Activated CD4-positive, alpha-beta T cell treated with anti-CD3 and anti-CD28 coated beads, Interleukin-2, amount 50 U/mL, for 4 hours (primary cell): ENCODE data around the gene FYN.

Experiments
- DNase-seq, 2 experiments: peaks; one replicate each; pipeline ENCODE4 v3.0.0-alpha.2; 2020

Gene FYN

GRCh38 chr6:111722179-111722731 is 151.0 kb downstream of the FYN start:
- DNase-seq, result no peak

GRCh38 chr6:111721753-111722154 is 151.5 kb downstream of the FYN start:
- peak; percentile 26 to 29 for DNase-seq

GRCh38 chr6:111720931-111721496 is 152.2 kb downstream of the FYN start:
- DNase-seq, result no peak

DNA sequence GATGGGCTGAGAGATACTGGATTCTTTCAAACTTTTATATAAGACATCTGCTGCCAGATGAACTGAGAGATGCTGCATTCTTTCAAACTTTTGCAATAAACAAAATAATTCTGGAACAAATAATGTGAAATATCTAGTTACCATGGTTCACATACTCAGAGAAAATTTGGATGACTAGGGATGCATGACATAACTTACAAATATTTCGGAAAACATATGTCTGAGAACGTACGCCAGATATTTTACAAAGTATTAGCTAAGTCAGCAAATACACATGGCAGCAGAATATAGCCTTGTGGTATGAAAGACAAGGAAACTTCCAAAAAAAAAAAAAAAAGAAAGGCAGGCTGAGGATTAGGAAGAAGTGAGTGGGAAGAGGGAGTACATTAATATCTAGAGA is 154.3 kb downstream of the FYN start:
- no peak for DNase-seq

DNA sequence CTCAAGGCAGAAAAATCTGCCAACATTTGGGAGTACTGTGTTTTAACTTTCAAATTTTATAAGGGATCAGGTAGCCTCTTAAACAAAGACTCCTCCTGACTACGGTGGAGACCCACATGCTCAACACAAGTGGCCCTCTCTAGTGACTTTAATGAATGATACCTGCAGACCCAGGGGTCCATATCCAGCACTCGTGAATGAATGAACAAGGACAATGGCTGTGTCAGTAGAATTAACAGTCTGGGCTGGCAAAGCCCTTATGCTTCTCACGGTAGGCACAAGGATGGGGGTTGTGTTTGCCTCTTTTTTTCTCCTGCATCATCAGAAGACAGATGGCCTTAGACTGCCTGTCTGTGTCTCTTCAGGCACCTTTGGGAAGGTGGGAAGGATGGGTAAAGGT is 154.9 kb downstream of the FYN start:
- DNase-seq, result no peak

DNA sequence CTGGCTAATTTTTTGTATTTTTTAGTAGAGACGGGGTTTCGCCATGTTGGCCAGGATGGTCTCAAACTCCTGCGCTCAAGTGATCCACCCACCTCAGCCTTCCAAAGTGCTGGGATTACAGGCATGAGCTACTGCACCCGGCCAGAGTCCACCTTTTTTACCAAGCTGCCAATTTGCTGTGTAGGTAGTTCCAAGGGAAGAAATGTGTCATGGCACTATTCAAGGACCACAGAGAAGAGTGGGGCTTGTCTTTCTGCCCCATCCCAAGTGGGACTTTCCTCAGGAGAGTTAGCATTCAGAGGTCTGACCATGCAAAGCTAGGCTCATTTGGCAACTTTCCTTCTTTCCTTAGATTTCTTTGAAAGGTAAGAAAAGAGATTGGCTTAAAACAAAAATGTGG is 155.6 kb downstream of the FYN start:
- no peak for DNase-seq

DNA sequence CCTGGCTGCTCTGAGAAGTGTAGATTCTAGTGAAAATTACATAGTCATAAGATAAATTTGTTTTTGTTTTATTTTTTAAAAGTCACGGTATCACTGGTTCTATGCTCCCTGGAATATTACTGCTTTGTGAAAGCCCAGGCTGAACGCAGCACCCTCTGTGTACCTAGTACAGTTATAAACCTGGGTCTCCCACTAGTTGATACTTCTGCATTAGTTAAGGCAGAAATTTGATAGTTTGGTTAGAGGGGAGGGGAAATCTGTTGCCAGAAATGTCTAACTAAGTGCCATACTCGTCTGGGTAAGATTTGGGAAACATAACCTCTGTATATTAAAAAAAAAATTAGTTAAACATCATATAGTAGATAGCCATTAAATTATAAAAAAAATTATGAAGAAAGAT is 156.9 kb downstream of the FYN start:
- no peak for DNase-seq

DNA sequence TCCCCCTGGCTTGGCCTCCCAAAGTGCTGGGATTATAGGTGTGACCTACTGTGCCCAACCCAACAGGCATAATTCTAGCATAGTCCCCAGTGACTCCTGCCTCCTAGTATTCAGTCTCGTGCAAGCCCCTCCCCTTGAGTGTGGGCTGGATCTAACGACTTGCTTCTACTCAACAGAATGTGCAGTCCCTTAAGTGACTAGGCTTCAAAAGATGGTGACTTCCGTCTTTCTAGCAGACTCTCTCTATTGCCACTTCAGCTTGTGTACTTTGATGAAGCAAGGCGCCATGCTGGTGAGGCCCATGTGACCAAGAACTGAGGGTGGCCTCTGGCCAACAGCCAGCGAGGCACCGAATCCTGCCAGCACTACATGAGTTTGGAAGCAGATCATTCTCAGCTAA is 157.9 kb downstream of the FYN start:
- peak; percentile 40 to 44 for DNase-seq

DNA sequence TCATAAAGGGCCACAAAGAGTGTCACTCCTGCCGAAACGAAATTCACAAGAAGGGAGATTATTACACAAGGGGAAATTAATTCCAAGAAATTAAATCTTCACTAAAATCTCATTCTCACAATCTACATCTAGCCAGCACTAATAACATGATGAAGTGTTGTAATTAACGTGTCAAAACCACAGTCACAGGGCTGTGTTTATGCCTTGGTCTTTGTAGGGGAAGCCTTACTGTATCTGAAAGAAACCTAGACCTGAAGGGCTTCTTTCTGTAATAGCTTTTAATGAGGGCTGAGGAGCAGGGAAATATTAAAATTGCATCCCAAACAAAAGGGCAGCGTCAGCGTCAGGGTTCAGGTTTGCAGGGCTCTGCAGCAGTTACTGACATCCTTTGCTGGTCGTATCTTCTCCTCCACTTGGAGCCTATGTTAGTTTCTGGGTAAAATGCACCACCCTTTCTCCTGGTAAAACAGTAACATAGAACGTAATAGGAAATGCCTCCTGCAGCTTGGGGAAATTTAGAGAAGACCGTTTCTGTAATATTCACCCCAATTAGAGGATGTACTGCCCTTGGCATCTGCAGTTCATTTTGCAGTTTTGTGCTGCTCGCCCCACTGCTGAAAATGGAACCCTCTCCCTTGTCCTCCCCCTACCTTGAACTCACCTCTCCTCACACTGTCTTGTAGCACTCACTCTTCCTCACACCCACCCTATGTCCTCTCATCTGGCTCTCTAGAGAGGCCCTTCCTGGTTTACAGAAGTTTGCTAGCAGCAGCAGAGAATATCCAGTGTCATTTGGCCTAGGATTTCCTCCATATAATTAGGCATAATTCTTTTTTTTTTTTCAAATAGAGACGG is 158.6 kb downstream of the FYN start:
- DNase-seq, result no peak

- DNase-seq, result no peak
These were observed 159.4 kb downstream of the FYN start for GRCh38 chr6:111713811-111714210.

- no peak for DNase-seq
These were observed 160.0 kb downstream of the FYN start for GRCh38 chr6:111713236-111713635.

DNA sequence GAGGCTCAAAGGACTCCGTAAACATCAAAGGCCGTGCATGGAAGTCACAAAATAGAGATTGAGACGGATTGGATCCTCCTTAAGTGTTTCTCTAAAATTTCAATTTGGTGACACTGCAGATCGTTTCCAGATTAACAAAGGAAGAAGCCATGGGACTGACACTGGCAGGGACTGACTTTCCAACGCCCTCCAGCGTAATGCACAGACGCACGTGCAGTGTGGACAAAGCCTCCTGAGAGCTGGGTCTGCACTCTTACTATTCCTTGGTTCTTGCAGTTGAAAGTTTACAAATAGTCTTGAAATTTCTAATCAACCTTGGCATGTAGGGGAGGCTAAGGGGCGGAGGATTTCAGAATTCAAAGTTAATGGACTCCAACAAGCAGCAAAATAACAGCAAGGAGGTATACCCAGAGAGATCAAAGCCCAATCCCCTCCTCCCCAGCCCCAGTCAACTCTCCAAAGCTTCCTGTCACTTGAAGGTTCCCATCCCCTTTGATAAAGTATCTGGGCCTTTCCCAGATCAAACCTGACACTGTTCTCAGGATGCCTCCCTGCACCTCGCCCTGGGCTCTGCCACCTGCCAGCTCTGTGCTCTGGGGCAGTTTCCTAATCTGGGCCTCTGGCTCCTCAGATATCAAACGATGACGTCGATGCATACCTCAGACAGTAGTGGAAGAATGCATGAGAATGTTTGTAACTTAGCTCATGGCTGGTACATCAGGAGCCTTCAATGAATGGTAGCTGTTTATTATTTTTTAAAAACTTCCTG is 161.1 kb downstream of the FYN start:
- no peak for DNase-seq

DNA sequence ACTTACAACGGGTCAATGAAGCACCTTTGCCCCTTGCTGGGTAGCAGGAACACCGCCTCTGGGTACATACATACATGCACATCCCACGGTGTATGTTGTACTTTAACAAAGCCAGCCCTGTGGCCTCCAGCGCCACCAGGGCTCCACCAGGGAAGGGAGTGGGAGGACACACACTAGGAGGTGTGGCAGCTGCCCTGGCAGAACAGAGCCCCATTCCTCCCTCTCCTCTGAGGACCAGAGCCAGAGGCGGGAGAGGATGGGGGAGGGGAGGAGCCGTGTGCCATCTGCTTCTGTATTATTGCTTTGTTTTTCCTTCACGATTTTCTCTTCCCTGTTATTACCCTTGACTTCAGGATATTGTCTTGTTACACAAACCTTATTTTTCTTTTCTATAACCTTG is 161.8 kb downstream of the FYN start:
- no peak for DNase-seq

GRCh38 chr6:111710911-111711310 is 162.3 kb downstream of the FYN start:
- DNase-seq, result no peak

DNA sequence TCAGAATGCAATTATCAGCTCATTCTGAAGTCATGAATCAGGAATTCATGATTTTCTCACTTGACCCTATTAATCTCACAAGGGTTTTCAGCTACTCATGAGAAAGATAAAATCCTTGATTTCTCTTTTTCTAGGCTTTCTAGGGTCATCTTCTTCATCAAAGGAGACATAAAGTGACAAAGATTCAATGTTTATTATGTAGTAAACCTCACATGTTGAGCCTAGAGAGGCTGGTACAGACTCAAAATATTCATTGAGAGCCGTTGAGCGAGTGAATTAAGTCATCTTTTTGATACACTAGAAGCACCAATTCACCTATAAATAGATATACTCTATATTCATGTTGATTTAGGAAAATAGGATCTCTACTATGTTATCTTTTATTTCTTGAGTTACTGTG is 162.8 kb downstream of the FYN start:
- no peak for DNase-seq

DNA sequence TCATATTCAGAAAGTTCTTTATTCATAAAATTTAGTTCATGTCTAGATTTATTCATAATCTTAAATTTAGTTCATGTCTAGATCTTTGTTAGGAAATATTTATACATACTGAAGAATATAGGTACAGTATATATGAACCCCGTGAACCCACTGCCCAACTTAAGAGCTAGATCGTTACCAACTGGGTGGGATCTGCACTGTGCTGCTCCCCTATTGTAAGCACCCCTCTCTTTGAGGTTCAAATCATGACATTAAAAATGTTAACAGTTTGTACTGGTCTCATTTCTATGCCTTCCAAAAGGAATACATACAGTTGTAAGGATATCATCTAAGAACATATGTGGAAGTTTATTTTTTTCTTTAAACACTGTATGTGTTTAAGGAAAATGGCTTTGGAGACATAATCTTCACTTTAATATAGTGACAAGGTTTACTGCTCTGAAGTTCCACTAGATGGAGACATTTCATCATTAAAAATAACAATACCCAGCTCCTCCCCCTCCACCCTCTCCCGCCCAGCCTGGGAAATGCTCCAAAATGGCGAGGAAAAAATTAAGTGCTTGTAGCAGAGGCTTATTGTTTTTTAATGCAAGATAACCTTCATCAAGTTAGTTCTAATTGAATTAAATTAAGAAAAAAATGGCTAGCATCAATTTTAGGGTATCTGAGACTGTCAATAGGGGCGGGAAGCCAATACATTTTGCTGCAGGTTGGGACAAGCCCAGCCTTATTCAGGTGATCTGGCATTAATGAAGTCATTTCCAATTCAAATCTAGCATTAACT is 163.4 kb downstream of the FYN start:
- DNase-seq, result peak; percentile 41 to 45

- DNase-seq, result no peak
These were observed 164.1 kb downstream of the FYN start for GRCh38 chr6:111709201-111709600.

- DNase-seq, result no peak
These were observed 165.5 kb downstream of the FYN start for GRCh38 chr6:111707773-111708172.

DNA sequence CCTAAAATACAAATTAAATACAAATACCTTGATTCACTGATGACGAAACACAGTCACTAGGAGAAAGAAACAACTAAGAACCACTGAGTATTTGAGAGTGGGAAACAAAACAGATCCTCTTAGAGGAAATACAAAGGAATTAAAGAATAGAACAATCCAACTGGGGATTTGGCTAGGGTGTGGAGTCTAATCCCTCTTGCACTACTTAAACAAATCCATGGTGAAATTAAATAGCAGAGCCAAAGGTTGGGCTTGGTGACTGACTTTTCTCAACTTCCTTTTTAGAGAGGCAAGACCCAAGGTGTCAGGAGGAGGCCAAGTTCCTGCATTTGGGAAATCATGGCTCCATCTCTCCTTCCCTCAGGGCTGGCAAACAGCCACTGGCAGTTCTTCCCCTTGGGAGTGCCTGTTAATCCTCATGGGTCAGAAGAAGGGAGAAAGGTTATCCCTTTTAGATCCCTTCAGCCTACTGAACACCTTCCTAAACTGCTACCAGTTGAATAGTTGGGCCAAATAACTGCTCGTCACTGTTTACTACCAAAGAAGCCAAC is 166.3 kb downstream of the FYN start:
- DNase-seq, result no peak

DNA sequence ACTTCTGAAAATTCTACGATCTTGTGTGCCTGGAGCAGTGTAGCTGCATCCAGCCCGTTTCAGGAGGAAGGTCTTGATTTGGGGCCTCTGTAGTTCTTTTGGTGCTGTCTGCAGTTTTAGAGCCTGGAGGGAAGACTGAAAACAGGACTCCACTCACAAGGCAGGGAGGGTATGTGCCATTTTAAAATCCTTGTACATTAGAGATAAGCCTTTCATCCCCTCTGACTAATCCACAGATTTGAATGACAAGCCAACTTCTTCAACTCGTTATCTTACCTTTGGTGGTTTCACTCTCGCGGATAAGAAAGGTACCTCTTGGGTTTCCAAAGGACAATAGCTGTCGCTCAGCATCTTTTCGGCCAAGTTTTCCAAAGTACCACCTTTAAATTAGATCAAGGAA is 169.5 kb downstream of the FYN start:
- no peak for DNase-seq

DNA sequence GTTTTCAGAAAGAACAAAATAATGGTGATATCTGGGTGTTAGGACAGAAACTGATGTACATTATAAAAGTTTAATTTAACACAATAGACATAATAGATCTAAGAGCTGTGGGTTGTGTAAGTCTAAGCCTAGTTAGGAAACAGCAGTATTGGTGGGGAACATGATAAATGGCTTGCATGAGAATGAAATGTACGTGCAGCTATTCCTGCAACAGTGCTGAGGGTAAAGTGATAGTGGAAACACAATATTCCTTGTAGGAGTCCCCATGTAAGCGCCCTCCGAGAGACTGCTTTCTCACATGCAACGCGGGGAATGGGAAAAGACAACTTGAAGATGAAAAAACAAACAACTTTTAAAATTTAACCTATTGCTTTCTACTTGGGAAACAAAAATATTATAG is 171.0 kb downstream of the FYN start:
- DNase-seq, result no peak

- DNase-seq, result no peak
These were observed 172.1 kb downstream of the FYN start for GRCh38 chr6:111701146-111701545.
